ENCODE results near the gene SELENOO. TPM values are rescaled to one million over a fixed set of nuclear protein-coding genes. Genes with fewer than 3 reads are reported as not detected.

Gene SELENOO
- total and polyA plus RNA-seq, 2 donors (not counting 1 experiment from before 2014, with no cell fraction given): 62.1 to 74.6 TPM

- H3K79me2 ChIP-seq (ENCODE audit: control insufficient read depth, insufficient read depth, low read length): peaks cover 35% of the 10 kb centered on the region
- no peaks in the 10 kb centered on the region for H3K4me1 ChIP-seq (ENCODE audit: control insufficient read depth in 2 of 2, insufficient read depth in 2 of 2, low read length in 2 of 2)
- POLR2A ChIA-PET: no interaction called here
- DNase-seq: no peak
- H3K9ac ChIP-seq (ENCODE audit: low read length): no peak overlapping the region
- TF ChIP-seq EZH2 (IDR thresholded peaks at IDR 0.05; ENCODE audit: borderline replicate concordance, insufficient read depth, low read depth, low read length, poor library complexity, severe bottlenecking) (no peak), CTCF (IDR thresholded peaks at IDR 0.05) (no peak)
- H3K9me3 Mint-ChIP-seq (ENCODE audit: insufficient read depth): no peaks in the 10 kb centered on the region
- no peaks in the 10 kb centered on the region for H3K27me3 ChIP-seq (replicated peaks in 1 of 4; ENCODE audit: control extremely low read depth in 1 of 4, control insufficient read depth in 3 of 4, insufficient read depth in 4 of 4, low read length in 3 of 4)
- H3K9me3 ChIP-seq (ENCODE audit: control extremely low read depth in 1 of 3, control insufficient read depth in 2 of 3, insufficient read depth in 1 of 3, low read length in 2 of 3): no peaks in the 10 kb centered on the region
- no peak overlapping the region for H3K27ac ChIP-seq (ENCODE audit: low read length in 2 of 2)
- ATAC-seq (ENCODE audit: low read depth): no peak
- H3K4me2 ChIP-seq (replicated peaks; ENCODE audit: low read depth, low read length, poor library complexity, severe bottlenecking): no peak overlapping the region
- no peaks in the 10 kb centered on the region for H3K4me1 Mint-ChIP-seq
- CTCF ChIA-PET: interaction anchor here (0.6 to 1.3 kb wide), 2 partner anchors 11 to 12 kb away, joined by 3 to 4 read pairs; no protein-coding TSS in a partner anchor
- H3K4me3 ChIP-seq (ENCODE audit: control extremely low read depth in 1 of 5, extremely low read depth in 1 of 5, insufficient read depth in 1 of 5, low read depth in 2 of 5, low read length in 4 of 5): no peak overlapping the region
- intact Hi-C loops (cut with micrococcal nuclease): no loop called here
- no peak overlapping the region for H3K4me3 Mint-ChIP-seq
- H3K36me3 ChIP-seq (replicated peaks in 1 of 2; ENCODE audit: control extremely low read depth in 1 of 2, control insufficient read depth in 1 of 2, extremely low read depth in 1 of 2, insufficient read depth in 2 of 2, low read length in 1 of 2): peaks cover 0 to 57% of the 10 kb centered on the region in 2 experiments
- no peaks in the 10 kb centered on the region for H3K27me3 Mint-ChIP-seq
- 93% methylated on average over 21 of the region's 31 CpGs for WGBS (ENCODE audit: insufficient coverage)
- H3K27ac Mint-ChIP-seq: no peak overlapping the region
- H4K20me1 ChIP-seq (ENCODE audit: control insufficient read depth, insufficient read depth, low read length, poor library complexity, severe bottlenecking): peaks cover 33% of the 10 kb centered on the region
- no peak overlapping the region for H2AFZ ChIP-seq (ENCODE audit: insufficient read depth, low read depth, low read length, poor library complexity, severe bottlenecking)
These were observed 25.5 kb downstream of the SELENOO start for GRCh38 chr22:50226063-50226874.

GRCh38 chr22:50226875-50227165 is 26.0 kb downstream of the SELENOO start:
- 73% methylated on average over 18 of the region's 18 CpGs for WGBS (ENCODE audit: insufficient coverage)
- H3K79me2 ChIP-seq (ENCODE audit: control insufficient read depth, insufficient read depth, low read length): peaks cover 35% of the 10 kb centered on the region
- intact Hi-C loops (cut with micrococcal nuclease): no loop called here

More at GRCh38 chr22:50226875-50227165, 26.0 kb downstream of the SELENOO start:
- Histone ChIP-seq H2AFZ (ENCODE audit: insufficient read depth, low read depth, low read length, poor library complexity, severe bottlenecking) (no peak overlapping the region), H3K4me1 (ENCODE audit: control insufficient read depth in 2 of 2, insufficient read depth in 2 of 2, low read length in 2 of 2) (no peaks in the 10 kb centered on the region), H3K36me3 (replicated peaks in 1 of 2; ENCODE audit: control extremely low read depth in 1 of 2, control insufficient read depth in 1 of 2, extremely low read depth in 1 of 2, insufficient read depth in 2 of 2, low read length in 1 of 2) (peaks cover 0 to 53% of the 10 kb centered on the region in 2 experiments), H3K27ac (ENCODE audit: low read length in 2 of 2) (no peak overlapping the region), H4K20me1 (ENCODE audit: control insufficient read depth, insufficient read depth, low read length, poor library complexity, severe bottlenecking) (peaks cover 33% of the 10 kb centered on the region), H3K4me3 (ENCODE audit: control extremely low read depth in 1 of 5, extremely low read depth in 1 of 5, insufficient read depth in 1 of 5, low read depth in 2 of 5, low read length in 4 of 5) (no peak overlapping the region), H3K27me3 (replicated peaks in 1 of 4; ENCODE audit: control extremely low read depth in 1 of 4, control insufficient read depth in 3 of 4, insufficient read depth in 4 of 4, low read length in 3 of 4) (no peaks in the 10 kb centered on the region), H3K9ac (ENCODE audit: low read length) (no peak overlapping the region), H3K9me3 (ENCODE audit: control extremely low read depth in 1 of 3, control insufficient read depth in 2 of 3, insufficient read depth in 1 of 3, low read length in 2 of 3) (no peaks in the 10 kb centered on the region), H3K4me2 (replicated peaks; ENCODE audit: low read depth, low read length, poor library complexity, severe bottlenecking) (no peak overlapping the region)
- no peaks in the 10 kb centered on the region for H3K4me1 Mint-ChIP-seq
- POLR2A ChIA-PET: no interaction called here
- H3K9me3 Mint-ChIP-seq (ENCODE audit: insufficient read depth): no peaks in the 10 kb centered on the region
- CTCF ChIA-PET: interaction anchor here (1.3 kb wide), 1 partner anchor 11 kb away, joined by 4 read pairs; no protein-coding TSS in a partner anchor
- TF ChIP-seq EZH2 (IDR thresholded peaks at IDR 0.05; ENCODE audit: borderline replicate concordance, insufficient read depth, low read depth, low read length, poor library complexity, severe bottlenecking) (no peak), CTCF (IDR thresholded peaks at IDR 0.05) (no peak)
- ATAC-seq (ENCODE audit: low read depth) (no peak), DNase-seq (no peak)
- no peak overlapping the region for H3K27ac Mint-ChIP-seq
- H3K27me3 Mint-ChIP-seq: no peaks in the 10 kb centered on the region
- no peak overlapping the region for H3K4me3 Mint-ChIP-seq
